ENCODE data around the gene CRTAC1.

The CRTAC1 gene

GRCh38 chr10:98020254-98020653 is 10.2 kb downstream of the CRTAC1 start:
- Histone ChIP-seq H3K79me1 (ENCODE audit: low read depth, low read length) (no peaks in the 10 kb centered on the region), H3K27ac (replicated peaks; ENCODE audit: low read length) (no peak overlapping the region), H4K8ac (ENCODE audit: low read depth, low read length) (no peak overlapping the region), H4K91ac (ENCODE audit: low read depth, low read length, poor library complexity) (no peak overlapping the region), H3K4me1 (ENCODE audit: control insufficient read depth in 2 of 2, insufficient read depth in 1 of 2, low read depth in 1 of 2, low read length in 2 of 2) (no peaks in the 10 kb centered on the region), H2BK5ac (ENCODE audit: low read length) (no peak overlapping the region), H3K9ac (ENCODE audit: low read depth, low read length, poor library complexity) (no peak overlapping the region), H3K4me3 (ENCODE audit: low read length in 2 of 2) (no peak overlapping the region), H2AFZ (ENCODE audit: low read length) (no peak overlapping the region), H3K4me2 (ENCODE audit: insufficient read depth, low read length, poor library complexity, severe bottlenecking) (no peak overlapping the region), H3K14ac (ENCODE audit: low read length) (no peak overlapping the region), H2AK5ac (ENCODE audit: low read depth, low read length) (no peak overlapping the region), H2BK15ac (ENCODE audit: low read length) (no peak overlapping the region), H3K27me3 (ENCODE audit: control insufficient read depth in 3 of 3, insufficient read depth in 3 of 3, low read depth in 1 of 3, low read length in 3 of 3) (peaks cover 0 to 55% (median 0%) of the 10 kb centered on the region in 3 experiments), H2BK120ac (ENCODE audit: low read depth, low read length) (no peak overlapping the region), H2BK12ac (ENCODE audit: low read length) (no peak overlapping the region), H3K4ac (ENCODE audit: low read length) (no peak overlapping the region), H3K23ac (ENCODE audit: low read depth, low read length, poor library complexity) (no peak overlapping the region), H3K18ac (ENCODE audit: low read length) (no peak overlapping the region), H3K36me3 (replicated peaks in 1 of 2; ENCODE audit: control insufficient read depth in 2 of 2, insufficient read depth in 2 of 2, low read length in 2 of 2) (no peaks in the 10 kb centered on the region), H3K9me3 (replicated peaks in 1 of 2; ENCODE audit: control insufficient read depth in 2 of 2, insufficient read depth in 1 of 2, low read depth in 1 of 2, low read length in 2 of 2) (no peaks in the 10 kb centered on the region)
- WGBS, 2 donors (ENCODE audit: extremely low coverage in 2 of 2, insufficient read length in 2 of 2, insufficient replicate concordance in 1 of 2) = no CpG with 5 or more reads among the region's 3 CpGs
- no peak for DNase-seq (ENCODE audit: low spot score)

GRCh38 chr10:98019784-98020183 is 10.6 kb downstream of the CRTAC1 start:
- no peaks in the 10 kb centered on the region for H3K36me3 ChIP-seq (replicated peaks in 1 of 2; ENCODE audit: control insufficient read depth in 2 of 2, insufficient read depth in 2 of 2, low read length in 2 of 2)
- no peak for DNase-seq (ENCODE audit: low spot score)
- no CpG with 5 or more reads among the region's 4 CpGs for WGBS, 2 donors (ENCODE audit: extremely low coverage in 2 of 2, insufficient read length in 2 of 2, insufficient replicate concordance in 1 of 2)
- H3K4me3 ChIP-seq (ENCODE audit: low read length in 2 of 2) = no peak overlapping the region
- no peak overlapping the region for H2AK5ac ChIP-seq (ENCODE audit: low read depth, low read length)
- H3K23ac ChIP-seq (ENCODE audit: low read depth, low read length, poor library complexity) = no peak overlapping the region
- H3K14ac ChIP-seq (ENCODE audit: low read length) = no peak overlapping the region
- no peaks in the 10 kb centered on the region for H3K9me3 ChIP-seq (replicated peaks in 1 of 2; ENCODE audit: control insufficient read depth in 2 of 2, insufficient read depth in 1 of 2, low read depth in 1 of 2, low read length in 2 of 2)
- no peak overlapping the region for H3K4me2 ChIP-seq (ENCODE audit: insufficient read depth, low read length, poor library complexity, severe bottlenecking)
- no peak overlapping the region for H2BK12ac ChIP-seq (ENCODE audit: low read length)
- no peak overlapping the region for H2BK15ac ChIP-seq (ENCODE audit: low read length)
- peak overlapping the region; percentile 42 for H3K18ac ChIP-seq (ENCODE audit: low read length)
- no peaks in the 10 kb centered on the region for H3K79me1 ChIP-seq (ENCODE audit: low read depth, low read length)
- no peaks in the 10 kb centered on the region for H3K4me1 ChIP-seq (ENCODE audit: control insufficient read depth in 2 of 2, insufficient read depth in 1 of 2, low read depth in 1 of 2, low read length in 2 of 2)
- no peak overlapping the region for H3K27ac ChIP-seq (replicated peaks; ENCODE audit: low read length)
- no peak overlapping the region for H2AFZ ChIP-seq (ENCODE audit: low read length)
- no peak overlapping the region for H4K91ac ChIP-seq (ENCODE audit: low read depth, low read length, poor library complexity)
- H3K27me3 ChIP-seq (ENCODE audit: control insufficient read depth in 3 of 3, insufficient read depth in 3 of 3, low read depth in 1 of 3, low read length in 3 of 3) = peaks cover 0 to 50% (median 0%) of the 10 kb centered on the region in 3 experiments
- H2BK5ac ChIP-seq (ENCODE audit: low read length) = no peak overlapping the region
- H3K4ac ChIP-seq (ENCODE audit: low read length) = no peak overlapping the region
- peak overlapping the region; percentile 21 for H3K9ac ChIP-seq (ENCODE audit: low read depth, low read length, poor library complexity)
- H2BK120ac ChIP-seq (ENCODE audit: low read depth, low read length) = no peak overlapping the region
- H4K8ac ChIP-seq (ENCODE audit: low read depth, low read length) = no peak overlapping the region

- Histone ChIP-seq H3K4me3 (ENCODE audit: low read length in 2 of 2) (no peak overlapping the region), H3K4me2 (ENCODE audit: insufficient read depth, low read length, poor library complexity, severe bottlenecking) (no peak overlapping the region), H4K8ac (ENCODE audit: low read depth, low read length) (no peak overlapping the region), H3K9me3 (replicated peaks in 1 of 2; ENCODE audit: control insufficient read depth in 2 of 2, insufficient read depth in 1 of 2, low read depth in 1 of 2, low read length in 2 of 2) (no peaks in the 10 kb centered on the region), H3K14ac (ENCODE audit: low read length) (no peak overlapping the region), H2BK12ac (ENCODE audit: low read length) (no peak overlapping the region), H2AFZ (ENCODE audit: low read length) (no peak overlapping the region), H2AK5ac (ENCODE audit: low read depth, low read length) (no peak overlapping the region), H3K4ac (ENCODE audit: low read length) (no peak overlapping the region), H3K18ac (ENCODE audit: low read length) (no peak overlapping the region), H3K23ac (ENCODE audit: low read depth, low read length, poor library complexity) (no peak overlapping the region), H2BK120ac (ENCODE audit: low read depth, low read length) (no peak overlapping the region), H3K27ac (replicated peaks; ENCODE audit: low read length) (no peak overlapping the region), H3K79me1 (ENCODE audit: low read depth, low read length) (no peaks in the 10 kb centered on the region), H3K36me3 (replicated peaks in 1 of 2; ENCODE audit: control insufficient read depth in 2 of 2, insufficient read depth in 2 of 2, low read length in 2 of 2) (no peaks in the 10 kb centered on the region), H2BK15ac (ENCODE audit: low read length) (no peak overlapping the region), H4K91ac (ENCODE audit: low read depth, low read length, poor library complexity) (no peak overlapping the region), H3K27me3 (ENCODE audit: control insufficient read depth in 3 of 3, insufficient read depth in 3 of 3, low read depth in 1 of 3, low read length in 3 of 3) (peaks cover 0 to 36% (median 0%) of the 10 kb centered on the region in 3 experiments), H2BK5ac (ENCODE audit: low read length) (no peak overlapping the region), H3K4me1 (ENCODE audit: control insufficient read depth in 2 of 2, insufficient read depth in 1 of 2, low read depth in 1 of 2, low read length in 2 of 2) (no peaks in the 10 kb centered on the region), H3K9ac (ENCODE audit: low read depth, low read length, poor library complexity) (no peak overlapping the region)
- DNase-seq (ENCODE audit: low spot score) = no peak
- WGBS, 2 donors (ENCODE audit: extremely low coverage in 2 of 2, insufficient read length in 2 of 2, insufficient replicate concordance in 1 of 2) = no CpG with 5 or more reads among the region's 10 CpGs
Measured at GRCh38 chr10:98016772-98017475, 13.5 kb downstream of the CRTAC1 start.

GRCh38 chr10:98013776-98014175 is 16.6 kb downstream of the CRTAC1 start:
- Histone ChIP-seq H3K4me3 (ENCODE audit: low read length in 2 of 2) (no peak overlapping the region), H3K9me3 (replicated peaks in 1 of 2; ENCODE audit: control insufficient read depth in 2 of 2, insufficient read depth in 1 of 2, low read depth in 1 of 2, low read length in 2 of 2) (no peaks in the 10 kb centered on the region), H3K14ac (ENCODE audit: low read length) (no peak overlapping the region), H3K4me1 (ENCODE audit: control insufficient read depth in 2 of 2, insufficient read depth in 1 of 2, low read depth in 1 of 2, low read length in 2 of 2) (no peaks in the 10 kb centered on the region), H3K79me1 (ENCODE audit: low read depth, low read length) (no peaks in the 10 kb centered on the region), H2BK5ac (ENCODE audit: low read length) (no peak overlapping the region), H3K23ac (ENCODE audit: low read depth, low read length, poor library complexity) (no peak overlapping the region), H2AFZ (ENCODE audit: low read length) (no peak overlapping the region), H3K4me2 (ENCODE audit: insufficient read depth, low read length, poor library complexity, severe bottlenecking) (no peak overlapping the region), H3K18ac (ENCODE audit: low read length) (no peak overlapping the region), H4K8ac (ENCODE audit: low read depth, low read length) (no peak overlapping the region), H4K91ac (ENCODE audit: low read depth, low read length, poor library complexity) (no peak overlapping the region), H3K36me3 (replicated peaks in 1 of 2; ENCODE audit: control insufficient read depth in 2 of 2, insufficient read depth in 2 of 2, low read length in 2 of 2) (no peaks in the 10 kb centered on the region), H3K4ac (ENCODE audit: low read length) (no peak overlapping the region), H2BK12ac (ENCODE audit: low read length) (no peak overlapping the region), H3K27me3 (ENCODE audit: control insufficient read depth in 3 of 3, insufficient read depth in 3 of 3, low read depth in 1 of 3, low read length in 3 of 3) (peaks cover 0 to 20% (median 0%) of the 10 kb centered on the region in 3 experiments), H2AK5ac (ENCODE audit: low read depth, low read length) (no peak overlapping the region), H2BK120ac (ENCODE audit: low read depth, low read length) (no peak overlapping the region), H3K27ac (replicated peaks; ENCODE audit: low read length) (no peak overlapping the region), H2BK15ac (ENCODE audit: low read length) (no peak overlapping the region), H3K9ac (ENCODE audit: low read depth, low read length, poor library complexity) (no peak overlapping the region)
- DNase-seq (ENCODE audit: low spot score) = no peak
- WGBS, 2 donors (ENCODE audit: extremely low coverage in 2 of 2, insufficient read length in 2 of 2, insufficient replicate concordance in 1 of 2) = no CpG with 5 or more reads among the region's 3 CpGs

All from neuronal stem cell (in vitro differentiated cells).